Activated CD4-positive, alpha-beta T cell treated with anti-CD3 and anti-CD28 coated beads, Interleukin-2, amount 10 ng/mL, durations not matched to agents 24 days and 14 days (primary cell): Measurements from ENCODE around the gene CRIM1. TPM values are rescaled to one million over a fixed set of nuclear protein-coding genes. Genes with fewer than 3 reads are reported as not detected.
A peak's percentile ranks its signal among the peaks of the same experiment; 100 is the strongest.

Experiments
- DNase-seq: peaks from one replicate; pipeline ENCODE4 v3.0.0; 2022
- H3K27ac Mint-ChIP-seq: one replicate; pipeline ENCODE4 v1.8.0; 2022; ENCODE audit warnings: mild to moderate bottlenecking, mixed read lengths
- H3K27me3 Mint-ChIP-seq: one replicate; pipeline ENCODE4 v1.8.0; 2022; ENCODE audit warnings: mixed read lengths
- H3K36me3 Mint-ChIP-seq: one replicate; pipeline ENCODE4 v1.8.0; 2022; ENCODE audit warnings: low read depth, mild to moderate bottlenecking, mixed read lengths
- H3K4me1 Mint-ChIP-seq: one replicate; pipeline ENCODE4 v1.8.0; 2021; ENCODE audit warnings: mixed read lengths
- H3K4me3 Mint-ChIP-seq: one replicate; pipeline ENCODE4 v1.8.0; 2022; ENCODE audit warnings: mild to moderate bottlenecking, moderate library complexity, mixed read lengths
- H3K9me3 Mint-ChIP-seq: one replicate; pipeline ENCODE4 v1.8.0; 2021; ENCODE audit warnings: mixed read lengths
- intact Hi-C: fragments of 100-400 bp; cut with micrococcal nuclease; formaldehyde crosslinking; loops from one replicate; pipeline ENCODE4 v1.15.1; 2023
- total RNA-seq: library from RNA; stranded (reverse); gene quantifications from 2 replicates; pipeline ENCODE4 v1.2.3, GENCODE V29; 2022

CRIM1 gene
- total RNA-seq, 1 donor from 2014 or later: 19.0 TPM

GRCh38 chr2:36541891-36542595, 186.5 kb downstream of the CRIM1 start:
- H3K27ac Mint-ChIP-seq: no peak overlapping the region
- peaks cover 5% of the 10 kb centered on the region for H3K36me3 Mint-ChIP-seq
- H3K4me1 Mint-ChIP-seq: no peaks in the 10 kb centered on the region
- intact Hi-C loops: no loop called here
- H3K9me3 Mint-ChIP-seq: no peaks in the 10 kb centered on the region
- H3K4me3 Mint-ChIP-seq: no peak overlapping the region
- DNase-seq: no peak
- no peaks in the 10 kb centered on the region for H3K27me3 Mint-ChIP-seq

GRCh38 chr2:36544638-36545338, 189.2 kb downstream of the CRIM1 start:
- intact Hi-C loops: no loop called here
- Mint-ChIP-seq H3K4me3 (no peak overlapping the region), H3K27ac (no peak overlapping the region)

DNA sequence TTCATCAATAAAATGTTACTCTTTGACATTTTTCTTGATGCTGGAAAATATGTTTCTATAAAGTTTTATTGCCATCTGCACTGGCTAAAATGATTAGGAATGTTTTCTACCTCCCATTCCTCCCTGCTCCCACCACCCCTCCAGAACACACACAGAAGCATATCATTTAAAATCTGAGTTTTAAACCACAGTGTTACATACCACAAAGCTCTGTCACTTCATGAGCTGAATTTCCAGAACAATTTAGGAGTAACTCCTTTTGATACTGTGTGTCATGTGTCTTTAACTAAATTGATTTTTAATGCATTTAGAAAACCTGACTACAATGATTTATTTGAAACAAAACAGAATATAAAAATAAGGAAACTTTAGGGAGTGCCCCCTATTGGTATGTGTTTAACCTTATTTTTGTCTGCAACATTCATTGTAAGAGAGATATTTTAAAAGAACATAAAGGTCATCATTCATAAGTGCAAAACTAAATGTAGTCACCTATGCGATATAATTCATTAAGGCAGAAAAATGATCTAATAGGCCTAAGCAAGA, 190.4 kb downstream of the CRIM1 start:
- H3K36me3 Mint-ChIP-seq: peaks cover 27% of the 10 kb centered on the region
- no peak overlapping the region for H3K4me3 Mint-ChIP-seq
- no peaks in the 10 kb centered on the region for H3K27me3 Mint-ChIP-seq
- H3K4me1 Mint-ChIP-seq: peaks cover 17% of the 10 kb centered on the region
- H3K27ac Mint-ChIP-seq: no peak overlapping the region
- DNase-seq: no peak
- H3K9me3 Mint-ChIP-seq: no peaks in the 10 kb centered on the region
- intact Hi-C loops: no loop called here

More at GRCh38 chr2:36544638-36545338, 189.2 kb downstream of the CRIM1 start:
- no peak for DNase-seq
- peaks cover 13% of the 10 kb centered on the region for H3K4me1 Mint-ChIP-seq
- H3K27me3 Mint-ChIP-seq: no peaks in the 10 kb centered on the region
- H3K9me3 Mint-ChIP-seq: no peaks in the 10 kb centered on the region
- H3K36me3 Mint-ChIP-seq: peaks cover 23% of the 10 kb centered on the region

DNA sequence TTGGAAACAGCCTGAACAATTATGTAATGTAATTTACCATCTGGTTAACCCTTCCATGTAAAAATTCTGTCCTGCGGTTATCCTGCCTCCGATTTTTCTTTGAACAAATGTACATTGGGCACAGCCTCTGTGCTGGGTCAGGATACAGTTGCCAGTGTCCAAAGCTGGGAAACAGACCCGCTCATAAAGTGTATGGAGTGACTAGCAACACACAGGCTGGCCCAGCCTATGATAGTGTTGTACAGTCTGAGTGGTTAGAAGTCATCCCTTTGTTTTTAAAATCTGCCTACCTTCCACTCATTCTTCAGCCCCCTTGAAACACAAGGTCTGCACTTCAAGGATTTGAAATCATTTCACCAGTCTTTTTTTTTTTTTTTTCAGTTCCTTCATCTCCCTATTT, 192.3 kb downstream of the CRIM1 start:
- Mint-ChIP-seq H3K36me3 (peaks cover 34% of the 10 kb centered on the region), H3K27me3 (no peaks in the 10 kb centered on the region), H3K4me1 (peaks cover 17% of the 10 kb centered on the region), H3K4me3 (no peak overlapping the region), H3K27ac (no peak overlapping the region), H3K9me3 (no peaks in the 10 kb centered on the region)
- intact Hi-C loops: no loop called here
- DNase-seq: no peak

- Mint-ChIP-seq H3K4me3 (peak overlapping the region; percentile 75), H3K4me1 (peaks cover 18% of the 10 kb centered on the region), H3K27ac (peak overlapping the region; percentile 27), H3K36me3 (peaks cover 34% of the 10 kb centered on the region), H3K9me3 (no peaks in the 10 kb centered on the region), H3K27me3 (no peaks in the 10 kb centered on the region)
- intact Hi-C loops: no loop called here
- peak; percentile 64 for DNase-seq
Observed at GRCh38 chr2:36549165-36549574, 193.6 kb downstream of the CRIM1 start.

GRCh38 chr2:36550006-36550405, 194.4 kb downstream of the CRIM1 start:
- peaks cover 37% of the 10 kb centered on the region for H3K36me3 Mint-ChIP-seq
- intact Hi-C loops: no loop called here
- DNase-seq: no peak
- peak overlapping the region; percentile 25 for H3K4me3 Mint-ChIP-seq
- H3K27me3 Mint-ChIP-seq: no peaks in the 10 kb centered on the region
- no peak overlapping the region for H3K27ac Mint-ChIP-seq
- H3K9me3 Mint-ChIP-seq: no peaks in the 10 kb centered on the region
- H3K4me1 Mint-ChIP-seq: peaks cover 18% of the 10 kb centered on the region

DNA sequence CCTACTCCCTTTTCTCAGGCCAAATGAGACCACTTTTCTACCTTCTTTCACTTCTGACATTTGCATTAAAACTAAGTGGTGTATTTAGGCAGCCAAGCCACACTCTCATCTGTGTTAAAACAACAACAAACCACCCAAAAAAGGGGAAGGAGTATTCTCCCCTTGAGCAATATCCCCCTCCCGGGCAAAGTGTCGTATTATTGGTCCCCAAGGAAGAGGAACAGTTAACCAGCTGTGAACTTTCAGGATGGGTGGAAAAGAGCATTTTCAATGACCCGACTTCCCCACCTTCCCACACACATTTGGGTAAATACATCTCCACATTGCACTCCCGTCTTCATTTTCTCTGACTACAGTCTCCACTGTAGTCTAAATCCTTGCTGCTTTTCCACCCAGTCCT, 198.1 kb downstream of the CRIM1 start:
- Mint-ChIP-seq H3K27ac (no peak overlapping the region), H3K27me3 (no peaks in the 10 kb centered on the region), H3K9me3 (no peaks in the 10 kb centered on the region), H3K4me1 (peaks cover 13% of the 10 kb centered on the region), H3K4me3 (no peak overlapping the region), H3K36me3 (peaks cover 26% of the 10 kb centered on the region)
- no peak for DNase-seq
- intact Hi-C loops: no loop called here

DNA sequence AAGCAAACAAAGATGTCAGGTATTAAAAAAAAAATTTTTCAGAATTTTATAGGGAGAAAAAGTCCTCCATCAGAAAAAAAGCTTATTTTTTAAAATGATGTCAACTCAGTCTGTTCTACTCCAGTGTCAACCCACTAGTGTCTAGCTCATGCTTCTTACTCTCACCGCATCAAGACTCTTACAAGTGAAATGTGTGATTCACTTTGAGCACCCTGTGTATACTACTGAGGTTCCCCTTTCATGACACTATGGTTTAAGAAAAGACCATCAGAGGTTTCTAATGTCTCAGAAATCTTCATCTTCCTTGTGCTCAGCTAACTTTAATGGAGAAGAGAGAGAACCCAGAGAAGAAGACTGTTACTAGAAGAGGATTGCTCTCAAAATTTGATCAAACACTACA, 199.0 kb downstream of the CRIM1 start:
- no peaks in the 10 kb centered on the region for H3K27me3 Mint-ChIP-seq
- intact Hi-C loops: no loop called here
- H3K9me3 Mint-ChIP-seq: no peaks in the 10 kb centered on the region
- H3K4me1 Mint-ChIP-seq: peaks cover 6% of the 10 kb centered on the region
- no peak overlapping the region for H3K27ac Mint-ChIP-seq
- DNase-seq: no peak
- peaks cover 19% of the 10 kb centered on the region for H3K36me3 Mint-ChIP-seq
- no peak overlapping the region for H3K4me3 Mint-ChIP-seq

DNA sequence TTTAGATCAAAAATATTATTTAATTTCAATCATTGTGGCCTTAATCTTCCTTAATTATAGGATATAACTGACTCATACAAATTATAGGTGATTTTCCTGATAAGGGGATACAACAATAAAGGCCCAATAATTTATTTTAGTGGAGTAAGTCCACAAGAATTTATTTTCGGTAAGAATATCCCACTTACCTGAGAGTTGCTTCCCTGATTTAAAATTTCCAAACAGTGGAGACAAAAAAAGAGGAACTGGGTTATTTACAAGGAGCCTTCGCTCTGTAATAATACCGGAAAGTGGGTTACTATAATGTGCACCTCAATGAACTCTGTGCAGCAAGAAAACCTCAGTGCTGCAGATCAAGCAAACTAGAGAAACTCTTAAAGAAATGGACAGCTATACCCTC, 200.2 kb downstream of the CRIM1 start:
- no peak overlapping the region for H3K27ac Mint-ChIP-seq
- DNase-seq: no peak
- H3K27me3 Mint-ChIP-seq: no peaks in the 10 kb centered on the region
- H3K36me3 Mint-ChIP-seq: peaks cover 17% of the 10 kb centered on the region
- H3K4me1 Mint-ChIP-seq: peaks cover 2% of the 10 kb centered on the region
- intact Hi-C loops: no loop called here
- no peak overlapping the region for H3K4me3 Mint-ChIP-seq
- H3K9me3 Mint-ChIP-seq: no peaks in the 10 kb centered on the region

- intact Hi-C loops: no loop called here
- Mint-ChIP-seq H3K27ac (no peak overlapping the region), H3K36me3 (peaks cover 15% of the 10 kb centered on the region), H3K27me3 (no peaks in the 10 kb centered on the region), H3K4me3 (no peak overlapping the region), H3K9me3 (no peaks in the 10 kb centered on the region), H3K4me1 (peaks cover 6% of the 10 kb centered on the region)
- DNase-seq: no peak
Observed at GRCh38 chr2:36556842-36557241, 201.3 kb downstream of the CRIM1 start.

DNA sequence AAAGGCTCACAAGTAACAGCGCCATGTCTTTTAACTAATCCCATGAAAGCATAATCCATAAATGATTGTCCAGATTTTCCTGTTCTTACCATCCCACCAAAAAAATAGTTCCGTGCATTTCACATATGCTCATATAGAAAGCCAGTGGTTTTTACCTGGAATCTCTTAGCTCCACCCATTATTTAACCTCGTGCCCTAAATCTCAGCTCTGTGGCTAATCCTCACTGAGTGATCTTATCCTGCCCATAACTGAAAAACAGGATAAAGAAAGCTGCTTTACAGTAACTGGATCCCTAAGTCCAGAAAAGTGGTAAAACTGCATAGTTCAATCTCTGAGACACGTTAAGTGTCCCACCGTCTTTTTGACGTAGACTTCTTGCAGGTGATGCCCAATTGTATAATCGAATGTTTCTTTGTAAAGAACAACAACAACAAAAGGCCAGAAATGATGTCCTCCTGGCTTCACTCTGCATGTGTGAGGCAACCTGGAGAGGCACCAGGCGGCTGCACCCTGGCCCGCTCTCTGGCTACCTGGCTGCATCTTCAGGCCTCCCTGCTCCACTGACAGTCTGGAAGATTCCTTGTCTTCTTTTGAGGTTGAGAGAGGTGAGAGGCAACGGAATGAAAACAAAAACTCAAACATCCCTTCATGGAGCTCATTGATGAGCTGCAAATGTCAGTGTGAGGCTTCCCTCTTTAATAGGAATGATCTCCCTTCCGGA, 203.8 kb downstream of the CRIM1 start:
- DNase-seq: no peak
- intact Hi-C loops: no loop called here
- no peak overlapping the region for H3K4me3 Mint-ChIP-seq
- H3K27ac Mint-ChIP-seq: no peak overlapping the region
- peaks cover 17% of the 10 kb centered on the region for H3K4me1 Mint-ChIP-seq
- no peaks in the 10 kb centered on the region for H3K27me3 Mint-ChIP-seq
- peaks cover 14% of the 10 kb centered on the region for H3K36me3 Mint-ChIP-seq
- H3K9me3 Mint-ChIP-seq: no peaks in the 10 kb centered on the region

DNA sequence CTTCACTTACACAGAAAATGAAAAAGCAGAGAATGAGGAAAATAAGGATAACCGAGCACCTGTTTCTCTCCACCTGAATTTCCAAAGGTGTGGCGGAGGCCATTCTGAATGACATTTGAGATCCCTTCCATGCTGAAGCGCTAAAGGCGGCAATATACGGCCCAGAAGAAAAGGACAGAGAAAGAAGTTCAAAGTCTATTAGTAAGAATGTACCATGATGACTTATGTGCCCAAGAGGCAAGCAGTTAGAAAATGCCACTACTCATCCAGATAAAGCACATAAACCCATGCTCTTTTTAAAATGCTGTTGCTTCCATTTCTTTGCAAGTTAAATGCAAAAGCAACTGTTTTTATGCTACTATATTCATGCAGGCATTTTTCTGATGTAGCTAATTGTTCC, 205.1 kb downstream of the CRIM1 start:
- Mint-ChIP-seq H3K4me3 (no peak overlapping the region), H3K27me3 (no peaks in the 10 kb centered on the region), H3K9me3 (no peaks in the 10 kb centered on the region), H3K27ac (no peak overlapping the region), H3K4me1 (peaks cover 17% of the 10 kb centered on the region), H3K36me3 (peaks cover 14% of the 10 kb centered on the region)
- intact Hi-C loops: no loop called here
- no peak for DNase-seq

- no peak for DNase-seq
- intact Hi-C loops: no loop called here
- H3K27ac Mint-ChIP-seq: no peak overlapping the region
- no peak overlapping the region for H3K4me3 Mint-ChIP-seq
- H3K27me3 Mint-ChIP-seq: no peaks in the 10 kb centered on the region
- no peaks in the 10 kb centered on the region for H3K9me3 Mint-ChIP-seq
- peaks cover 17% of the 10 kb centered on the region for H3K4me1 Mint-ChIP-seq
- H3K36me3 Mint-ChIP-seq: peaks cover 17% of the 10 kb centered on the region
Observed at GRCh38 chr2:36561237-36561944, 205.8 kb downstream of the CRIM1 start.
